Cardiac fibroblast (primary cell): ENCODE data around the gene SUZ12.
"Not testable (repeated sequence)": the region's sequence is repeated elsewhere in the genome, so short reads cannot be mapped to it uniquely, and the experiment has no call there.

Source experiments
- DNase-seq, 2 donors: peaks; one replicate each; pipeline versions ENCODE4 v3.0.0 to v3.0.0-alpha.2; 2010; ENCODE audit warnings: low read depth in 2 of 2
- H3K4me3 ChIP-seq, 2 donors: replicated peaks in 1 of 2; 1 replicate in 1 of 2; 2 replicates in 1 of 2; pipeline ENCODE4 v1.5.1; 2011; ENCODE audit warnings: low read depth in 2 of 2, low read length in 2 of 2, mild to moderate bottlenecking in 2 of 2, moderate library complexity in 1 of 2
- CTCF ChIP-seq: IDR thresholded peaks from one replicate; pipeline ENCODE4 v1.5.1; 2011; ENCODE audit warnings: low read depth, mild to moderate bottlenecking, low read length, inconsistent platforms

Gene SUZ12

GRCh38 chr17:31926100-31926729, 10.6 kb upstream of the SUZ12 start:
- TF ChIP-seq CTCF = no peak
- H3K4me3 ChIP-seq = no peak overlapping the region
- no peak for DNase-seq

- no peak for TF ChIP-seq CTCF
- no peak for DNase-seq
- no peak overlapping the region for H3K4me3 ChIP-seq
Observed at GRCh38 chr17:31931756-31932155, 5.1 kb upstream of the SUZ12 start.

GRCh38 chr17:31935512-31935911, 1.3 kb upstream of the SUZ12 start:
- no peak for TF ChIP-seq CTCF
- no peak overlapping the region for H3K4me3 ChIP-seq
- DNase-seq = no peak

- peak overlapping the region; percentile 33 to 50 for H3K4me3 ChIP-seq
- not testable (repeated sequence) for DNase-seq
Observed at GRCh38 chr17:31937926-31938641, 1.3 kb downstream of the SUZ12 start.

- not testable (repeated sequence) for H3K4me3 ChIP-seq, DNase-seq
Observed at GRCh38 chr17:31941916-31942315, 5.1 kb downstream of the SUZ12 start.

GRCh38 chr17:31942396-31942795, 5.6 kb downstream of the SUZ12 start:
- H3K4me3 ChIP-seq, DNase-seq: not testable (repeated sequence)

- DNase-seq, H3K4me3 ChIP-seq: not testable (repeated sequence)
Observed at GRCh38 chr17:31951953-31952352, 15.1 kb downstream of the SUZ12 start.

- not testable (repeated sequence) for DNase-seq, H3K4me3 ChIP-seq
Observed at GRCh38 chr17:31964131-31964530, 27.3 kb downstream of the SUZ12 start.

- DNase-seq = no peak
- no peak overlapping the region for H3K4me3 ChIP-seq
- no peak for TF ChIP-seq CTCF
Observed at GRCh38 chr17:31967648-31968047, 30.8 kb downstream of the SUZ12 start.

- H3K4me3 ChIP-seq = not testable (repeated sequence)
- peak in 1 of 2 donors; percentile 12 for DNase-seq
Observed at GRCh38 chr17:31970416-31970815, 33.6 kb downstream of the SUZ12 start.

- peak; percentile 3 to 61 for DNase-seq
Observed at GRCh38 chr17:31974269-31975071, 37.7 kb downstream of the SUZ12 start.

GRCh38 chr17:31975391-31975790, 38.6 kb downstream of the SUZ12 start:
- not testable (repeated sequence) for H3K4me3 ChIP-seq
- peak in 1 of 2 donors; percentile 3 for DNase-seq

More at GRCh38 chr17:31974269-31975071, 37.7 kb downstream of the SUZ12 start:
- not testable (repeated sequence) for H3K4me3 ChIP-seq

- H3K4me3 ChIP-seq, DNase-seq: not testable (repeated sequence)
Observed at GRCh38 chr17:31991821-31992220, 55.0 kb downstream of the SUZ12 start.
